Motor neuron (in vitro differentiated cells): Measurements from ENCODE around the gene SEC61B. TPM values are rescaled to one million over a fixed set of nuclear protein-coding genes. Genes with fewer than 3 reads are reported as not detected.

Experiments
- ATAC-seq, 8 experiments: fragments of 200-7000 bp; cut with Tn5 transposase; replicated peaks in 6 of 8; 2 replicates each; pipeline ENCODE4 v1.8.0; 2021; ENCODE audit warnings: mild to moderate bottlenecking in 8 of 8, moderate library complexity in 8 of 8
- H3K27ac ChIP-seq, 2 donors: fragments of 250-450 bp; sonication (Bioruptor Pico); 2 replicates each; pipeline ENCODE4 v1.9.0; 2021; ENCODE audit warnings: antibody characterized with exemption in 2 of 2, mild to moderate bottlenecking in 2 of 2, moderate library complexity in 1 of 2
- H3K4me1 ChIP-seq, 2 donors: fragments of 250-450 bp; sonication (Bioruptor Pico); replicated peaks in 1 of 2; 2 replicates each; pipeline ENCODE4 v1.6.1; 2021; ENCODE audit warnings: antibody characterized with exemption in 2 of 2, mild to moderate bottlenecking in 2 of 2, moderate library complexity in 1 of 2
- H3K4me3 ChIP-seq, 5 donors: fragments of 250-450 bp; sonication (Bioruptor Pico); 2 replicates each; pipeline ENCODE4 v1.9.0; 2021; ENCODE audit warnings: antibody characterized with exemption in 5 of 5, mild to moderate bottlenecking in 5 of 5, moderate library complexity in 4 of 5
- WGBS, 10 experiments: fragments of 450-650 bp; shearing (Covaris generic); methylation state at CpG; one replicate each; pipeline ENCODE4 v1.0.0; 2022; 5-methylcytosine and 5-hydroxymethylcytosine counted together
- in situ Hi-C, 9 experiments: fragments of 400-800 bp; cut with MboI; loops; one replicate each; pipeline ENCODE4 v1.15.0; 2021; ENCODE audit warnings: low sequenced_read_pairs in 9 of 9, low pct_unique_long_range_greater_than_20kb in 2 of 9; ENCODE audit not compliant: unreplicated experiment in 9 of 9
- total RNA-seq, 8 experiments: library from RNA; unstranded; fragments of 300-600 nt; gene quantifications; 2 replicates each; pipeline versions ENCODE4 v1.2.3 to v1.2.4, GENCODE V29; 2022

Gene SEC61B
- 100 to 1,000 TPM; 194 to 412 (median 285) TPM for total RNA-seq

DNA sequence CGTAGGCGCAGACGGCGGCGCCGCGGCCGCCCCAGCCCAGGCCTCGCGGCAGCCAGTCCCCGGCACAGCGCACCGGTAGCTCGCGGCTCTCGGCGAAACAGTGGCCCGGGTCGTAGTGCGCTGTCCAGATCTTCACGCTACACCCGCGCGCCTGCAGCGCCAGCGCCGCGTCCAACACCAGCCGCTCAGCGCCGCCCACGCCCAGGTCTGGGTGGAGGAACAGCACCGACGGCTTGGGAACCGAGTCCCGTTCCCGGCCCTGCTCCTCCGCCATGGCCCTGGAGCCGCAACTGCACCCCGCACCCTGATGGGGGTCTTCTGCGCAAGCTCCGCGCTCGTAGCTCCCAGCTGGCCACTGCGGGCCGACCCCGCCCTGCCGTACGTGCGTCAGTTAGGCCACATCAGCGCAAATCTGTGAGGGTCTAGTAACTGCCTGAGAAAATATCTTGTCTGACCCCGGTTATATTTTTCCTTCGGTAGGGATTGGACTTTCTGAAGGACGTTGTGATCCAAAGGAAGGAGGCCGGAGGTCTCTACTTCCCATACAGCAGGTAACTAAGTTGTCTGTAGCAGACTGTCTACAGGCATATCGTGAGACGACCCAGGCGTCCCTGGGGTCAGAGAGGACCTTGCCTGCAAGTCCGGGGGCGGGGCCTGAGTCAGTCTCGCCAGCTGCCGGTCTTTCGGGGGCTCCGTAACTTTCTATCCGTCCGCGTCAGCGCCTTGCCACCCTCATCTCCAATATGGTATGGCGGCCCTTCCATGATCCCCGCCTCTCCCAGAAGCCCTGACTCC lies at the start of gene SEC61B, which contains the start of gene ALG2:
SEC61B (plus strand) TSS at position 662 of the 795 bp plus-strand sequence; CDS start at position 744, 82 bp downstream.
ALG2 (minus strand) TSS at position 322 of the 795 bp plus-strand sequence; CDS start at position 274, 48 bp downstream.
- peak; percentile 88 to 97 (median 95) for ATAC-seq
- Histone ChIP-seq H3K4me1 (peaks cover 14 to 24% of the 10 kb centered on the region in 2 donors), H3K27ac (peak within 1 kb of the TSS; percentile 100), H3K4me3 (peak within 1 kb of the TSS; percentile 61 to 84 (median 77))
- in situ Hi-C loops, result no loop called here
- WGBS, 10 experiments, result 0 to 2% (median 0%) methylated on average over 1 to 15 of the region's 70 CpGs; no CpG with 5 or more reads in 4 of the 10 experiments

DNA sequence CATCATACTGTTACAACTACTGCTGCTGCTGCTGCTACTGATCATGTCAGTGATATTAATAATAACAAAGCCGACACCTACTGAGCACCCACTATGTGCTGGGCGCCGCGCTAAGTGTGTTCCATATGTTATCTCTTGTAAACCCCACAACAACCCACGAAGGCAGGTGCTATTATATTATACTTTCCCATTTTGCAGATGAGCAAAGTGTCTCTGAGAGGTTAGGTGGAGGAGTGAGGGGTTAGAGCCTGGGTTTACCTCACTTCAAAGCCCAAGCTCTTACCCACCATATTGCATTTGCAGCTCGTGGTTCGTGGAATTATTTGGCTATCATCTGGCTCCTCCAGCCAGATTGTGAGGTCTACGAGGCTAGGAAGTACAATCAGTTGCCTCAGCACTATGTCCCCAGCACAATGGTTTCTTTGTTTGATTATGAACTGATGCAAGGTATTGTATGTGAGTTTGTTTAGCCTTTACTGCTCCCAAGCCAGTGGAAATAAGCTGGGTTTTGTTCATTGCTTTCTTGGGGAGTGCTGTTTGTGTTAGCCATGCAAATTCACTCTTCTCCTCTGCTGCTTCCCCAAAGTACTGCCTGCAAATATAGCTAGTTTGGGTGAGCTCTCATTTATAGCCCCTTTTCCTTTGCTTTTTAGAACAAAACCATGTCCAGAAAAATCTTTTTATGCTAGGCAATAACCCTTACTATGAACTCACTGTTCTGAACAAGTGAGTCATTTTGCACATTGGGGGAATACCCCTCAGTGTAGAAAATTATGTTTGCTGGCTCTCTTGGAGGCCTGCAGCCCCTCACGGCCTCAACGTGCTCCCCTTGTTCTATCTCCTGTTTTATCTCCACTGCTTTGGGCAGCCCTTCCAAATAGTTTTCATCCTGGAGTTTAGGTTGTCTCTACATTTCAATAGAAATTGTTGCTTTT lies 48.2 kb upstream of the SEC61B start:
- WGBS, 10 experiments, result 39 to 76% (median 62%) methylated on average over 2 to 9 of the region's 10 CpGs; no CpG with 5 or more reads in 2 of the 10 experiments
- no peak overlapping the region for H3K27ac ChIP-seq

GRCh38 chr9:99176527-99177013 lies 45.5 kb upstream of the SEC61B start:
- no peak overlapping the region for H3K27ac ChIP-seq
- ATAC-seq, result peak in 5 of 8 experiments; percentile 66 to 74 (median 71)
- H3K4me3 ChIP-seq, result no peak overlapping the region
- in situ Hi-C loops, result loop anchor here in 3 of 9 experiments (25.0 kb wide), 3 partner anchors 636 to 1411 kb away; partner anchors contain the start of genes CAVIN4 (in 1 of the 3) and NR4A3 (in 1 of the 3)
- WGBS, 10 experiments, result 0 to 53% (median 11%) methylated on average over 1 to 3 of the region's 4 CpGs; no CpG with 5 or more reads in 2 of the 10 experiments
- peaks cover 41 to 43% of the 10 kb centered on the region in 2 donors for H3K4me1 ChIP-seq

More for the DNA sequence above, 48.2 kb upstream of the SEC61B start:
- in situ Hi-C loops, result loop anchor here in 2 of 9 experiments (25.0 kb wide), 2 partner anchors 1038 to 1138 kb away; no protein-coding TSS in a partner anchor
- peak in 5 of 8 experiments; percentile 5 to 22 (median 9) for ATAC-seq
- Histone ChIP-seq H3K4me1 (peaks cover 69% of the 10 kb centered on the region in 2 donors), H3K4me3 (no peak overlapping the region)

- 65 to 100% (median 94%) methylated on average over 2 to 8 of the region's 8 CpGs; no CpG with 5 or more reads in 1 of the 10 experiments for WGBS, 10 experiments
- in situ Hi-C loops, result loop anchor here in 3 of 9 experiments (25.0 kb wide), 3 partner anchors 635 to 1410 kb away; partner anchors contain the start of genes CAVIN4 (in 1 of the 3) and NR4A3 (in 1 of the 3)
Observed at GRCh38 chr9:99177576-99178366, 44.3 kb upstream of the SEC61B start.

GRCh38 chr9:99178912-99179872 lies 42.9 kb upstream of the SEC61B start:
- H3K27ac ChIP-seq, result no peak overlapping the region
- in situ Hi-C loops, result loop anchor here in 3 of 9 experiments (25.0 kb wide), 3 partner anchors 633 to 1408 kb away; partner anchors contain the start of genes CAVIN4 (in 1 of the 3) and NR4A3 (in 1 of the 3)
- no peak overlapping the region for H3K4me3 ChIP-seq
- no peak for ATAC-seq
- peaks cover 26 to 29% of the 10 kb centered on the region in 2 donors for H3K4me1 ChIP-seq
- 76 to 100% (median 88%) methylated on average over 1 to 15 of the region's 17 CpGs; no CpG with 5 or more reads in 1 of the 10 experiments for WGBS, 10 experiments

More at GRCh38 chr9:99177576-99178366, 44.3 kb upstream of the SEC61B start:
- H3K4me1 ChIP-seq, result peaks cover 32% of the 10 kb centered on the region in 2 donors
- ATAC-seq, result no peak
- H3K4me3 ChIP-seq, result no peak overlapping the region
- no peak overlapping the region for H3K27ac ChIP-seq

- no peak for ATAC-seq
- H3K4me1 ChIP-seq, result peaks cover 31% of the 10 kb centered on the region in 2 donors
- WGBS, 10 experiments, result 80 to 100% (median 100%) methylated on average over 1 of the region's 1 CpG
- no peak overlapping the region for H3K27ac ChIP-seq
- in situ Hi-C loops, result loop anchor here in 3 of 9 experiments (10.0 to 25.0 kb wide), 4 partner anchors 632 to 1407 kb away; partner anchors contain the start of genes CAVIN4 (in 1 of the 3) and NR4A3 (in 1 of the 3)
- no peak overlapping the region for H3K4me3 ChIP-seq
Observed at GRCh38 chr9:99180199-99180598, 41.9 kb upstream of the SEC61B start.

GRCh38 chr9:99180662-99181061 lies 41.4 kb upstream of the SEC61B start:
- no peak overlapping the region for H3K27ac ChIP-seq
- H3K4me1 ChIP-seq, result peaks cover 31 to 32% of the 10 kb centered on the region in 2 donors
- H3K4me3 ChIP-seq, result no peak overlapping the region
- no peak for ATAC-seq
- WGBS, 10 experiments, result 68 to 100% (median 90%) methylated on average over 1 to 8 of the region's 9 CpGs; no CpG with 5 or more reads in 2 of the 10 experiments
- in situ Hi-C loops, result loop anchor here in 3 of 9 experiments (10.0 to 25.0 kb wide), 4 partner anchors 632 to 1407 kb away; partner anchors contain the start of genes CAVIN4 (in 1 of the 3) and NR4A3 (in 1 of the 3)

DNA sequence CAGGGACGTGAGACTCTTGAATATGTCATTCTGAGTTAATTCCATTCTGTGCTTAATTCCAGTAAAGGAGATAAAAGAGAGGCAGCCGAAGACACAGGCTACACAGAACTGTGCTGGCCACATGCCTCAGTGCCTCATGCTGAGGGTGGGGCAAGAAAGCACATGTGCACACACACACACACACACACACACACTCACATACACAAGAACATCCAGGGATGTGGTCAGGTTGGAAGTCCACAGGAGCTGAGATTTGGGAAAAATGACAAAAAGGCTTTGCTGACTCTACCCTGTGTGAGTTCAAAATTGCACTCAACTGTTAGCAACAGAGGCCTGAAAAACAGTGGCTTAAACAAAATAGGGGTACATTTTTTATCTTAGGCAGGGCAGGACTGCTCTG lies 40.9 kb upstream of the SEC61B start:
- no peak overlapping the region for H3K4me3 ChIP-seq
- H3K27ac ChIP-seq, result no peak overlapping the region
- peaks cover 31 to 32% of the 10 kb centered on the region in 2 donors for H3K4me1 ChIP-seq
- WGBS, 10 experiments, result 33 to 100% (median 63%) methylated on average over 1 to 2 of the region's 2 CpGs; no CpG with 5 or more reads in 5 of the 10 experiments
- peak in 2 of 8 experiments; percentile 9 to 21 for ATAC-seq
- in situ Hi-C loops, result loop anchor here in 3 of 9 experiments (10.0 to 25.0 kb wide), 4 partner anchors 631 to 1406 kb away; partner anchors contain the start of genes CAVIN4 (in 1 of the 3) and NR4A3 (in 1 of the 3)

GRCh38 chr9:99181621-99182020 lies 40.5 kb upstream of the SEC61B start:
- peaks cover 26 to 28% of the 10 kb centered on the region in 2 donors for H3K4me1 ChIP-seq
- H3K4me3 ChIP-seq, result no peak overlapping the region
- ATAC-seq, result peak in 3 of 8 experiments; percentile 14 to 36 (median 29)
- in situ Hi-C loops, result loop anchor here in 3 of 9 experiments (10.0 to 25.0 kb wide), 4 partner anchors 631 to 1406 kb away; partner anchors contain the start of genes CAVIN4 (in 1 of the 3) and NR4A3 (in 1 of the 3)
- WGBS, 10 experiments, result 49 to 85% (median 67%) methylated on average over 1 to 3 of the region's 4 CpGs; no CpG with 5 or more reads in 2 of the 10 experiments
- H3K27ac ChIP-seq, result no peak overlapping the region

- Histone ChIP-seq H3K27ac (no peak overlapping the region), H3K4me1 (peaks cover 19 to 20% of the 10 kb centered on the region in 2 donors), H3K4me3 (no peak overlapping the region)
- ATAC-seq, result no peak
- WGBS, 10 experiments, result 70 to 100% (median 80%) methylated on average over 1 to 3 of the region's 3 CpGs; no CpG with 5 or more reads in 3 of the 10 experiments
- in situ Hi-C loops, result loop anchor here in 3 of 9 experiments (10.0 to 25.0 kb wide), 4 partner anchors 630 to 1405 kb away; partner anchors contain the start of genes CAVIN4 (in 1 of the 3) and NR4A3 (in 1 of the 3)
Observed at GRCh38 chr9:99182356-99182755, 39.7 kb upstream of the SEC61B start.
